GM21526 (cell line): Measurements from ENCODE around the gene ADPRH.
"Not testable (repeated sequence)": the region's sequence is repeated elsewhere in the genome, so short reads cannot be mapped to it uniquely, and the experiment has no call there.

Experiments used
- ATAC-seq: cut with Tn5 transposase; IDR thresholded peaks from one replicate; pipeline ENCODE4 v1.9.1; 2021; ENCODE audit warnings: moderate library complexity; ENCODE audit not compliant: unreplicated experiment, low FRiP score

The ADPRH gene

GRCh38 chr3:119594929-119595328 lies 15.6 kb downstream of the ADPRH start:
- not testable (repeated sequence) for ATAC-seq

DNA sequence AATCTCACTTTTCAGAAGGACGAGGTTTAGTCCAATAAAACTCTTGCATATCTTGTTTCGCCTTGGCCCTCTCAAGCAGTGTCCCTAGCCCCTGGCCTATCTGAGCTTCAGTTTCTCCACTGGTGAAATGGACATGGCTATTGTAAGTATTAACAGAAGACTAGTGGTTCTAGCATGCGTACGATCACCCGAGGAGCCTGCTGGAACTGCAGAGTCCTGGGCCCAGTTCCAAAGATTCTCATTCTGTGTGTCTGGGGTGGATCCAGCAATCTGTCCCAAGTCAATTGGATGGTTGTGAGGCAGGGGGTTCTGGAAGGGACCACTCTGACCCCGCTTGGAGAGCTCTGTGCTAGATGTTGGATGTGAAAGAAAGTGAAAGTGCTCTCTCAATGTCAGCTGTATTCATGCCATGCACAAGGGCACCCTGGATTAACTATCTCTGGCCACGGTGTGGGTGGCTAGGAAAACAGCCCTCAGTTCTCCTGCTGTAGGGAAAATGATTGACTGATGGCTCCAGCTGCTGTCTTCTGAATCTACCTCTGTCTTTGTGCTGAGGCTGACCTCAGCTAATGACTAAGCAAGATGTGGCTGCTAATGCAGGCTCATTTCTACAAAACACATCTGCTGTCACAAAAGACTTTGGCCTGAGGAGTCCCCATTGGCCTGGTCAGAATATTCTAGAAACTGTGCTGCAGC lies 16.5 kb downstream of the ADPRH start:
- ATAC-seq = no peak

- no peak for ATAC-seq
These were observed 17.1 kb downstream of the ADPRH start for GRCh38 chr3:119596398-119596797.

DNA sequence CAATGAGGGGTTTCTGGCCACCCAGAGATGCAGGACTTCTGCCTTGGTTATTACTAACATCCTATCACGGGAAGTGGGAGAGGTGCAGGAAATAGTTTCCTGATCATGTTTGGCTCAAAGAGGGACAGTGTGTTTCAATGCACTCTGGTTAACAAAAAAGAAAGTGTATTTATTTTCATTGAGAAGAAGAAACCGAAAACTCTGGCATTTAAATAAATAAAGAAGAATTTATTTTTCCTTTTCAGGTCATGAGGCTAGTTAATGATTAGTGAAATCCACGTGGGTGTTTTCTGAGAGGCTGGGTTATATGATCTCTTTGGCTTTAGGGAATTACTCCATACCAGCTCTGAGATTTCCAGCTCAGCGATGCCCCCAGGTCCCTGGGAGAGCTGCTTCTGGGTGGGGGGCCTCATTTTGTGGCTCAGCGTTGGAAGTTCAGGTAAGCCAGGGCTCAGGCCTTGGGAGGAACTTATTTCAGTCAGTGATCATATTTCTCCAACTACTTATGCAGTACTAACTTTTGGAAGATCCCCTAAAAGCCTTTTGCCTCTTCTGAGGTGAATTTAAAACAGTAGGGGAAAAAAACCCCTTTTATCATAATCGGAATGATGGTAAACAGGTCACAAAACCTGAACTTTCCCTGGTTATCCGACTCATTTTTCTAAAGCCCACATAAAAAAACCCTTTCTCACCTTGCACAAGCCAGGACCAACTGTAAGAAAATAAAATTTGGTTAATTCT lies 18.4 kb downstream of the ADPRH start, which contains the start of gene PLA1A:
TSS of gene PLA1A (plus strand) at position 338 of the 741 bp plus-strand sequence. CDS start at position 367, 29 bp downstream.
- no peak for ATAC-seq

DNA sequence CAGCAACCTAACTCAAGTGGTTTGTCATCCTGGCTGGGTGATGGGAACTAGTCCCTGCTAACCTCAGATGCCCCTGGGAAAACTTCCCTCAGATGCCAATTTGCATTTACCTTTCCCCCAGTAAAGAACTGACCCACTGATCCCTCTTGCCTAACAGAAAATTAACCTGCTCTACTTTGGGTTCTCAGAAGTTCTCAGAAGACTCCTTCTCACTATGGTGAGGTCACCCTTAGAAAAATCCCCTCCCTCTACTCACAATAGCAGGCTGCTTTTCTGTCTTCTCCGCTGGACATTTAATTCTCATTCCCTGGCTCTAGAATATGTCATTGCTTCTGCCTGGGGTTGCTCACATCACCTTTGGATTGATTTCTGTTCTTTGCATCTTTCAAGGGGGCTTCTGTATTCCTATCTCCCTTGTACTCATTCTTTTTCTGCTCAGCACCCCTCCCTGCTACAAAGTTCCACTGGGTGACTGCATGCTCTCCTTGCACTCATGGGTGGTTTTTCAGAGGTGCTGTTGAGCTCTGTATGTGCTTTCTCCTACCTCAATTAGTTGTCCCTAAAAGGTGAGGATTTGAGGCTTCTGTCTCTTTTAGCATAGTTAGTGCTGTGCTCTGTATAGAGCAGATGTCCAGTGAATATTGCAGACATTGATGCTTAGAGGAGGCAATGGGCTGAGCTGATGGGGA lies 19.3 kb downstream of the ADPRH start:
- ATAC-seq = no peak

- no peak for ATAC-seq
These were observed 20.4 kb downstream of the ADPRH start for GRCh38 chr3:119599558-119600174.

- ATAC-seq = peak; percentile 79
These were observed 21.4 kb downstream of the ADPRH start for GRCh38 chr3:119600732-119601131.

- no peak for ATAC-seq
These were observed 21.9 kb downstream of the ADPRH start for GRCh38 chr3:119601154-119601553.

DNA sequence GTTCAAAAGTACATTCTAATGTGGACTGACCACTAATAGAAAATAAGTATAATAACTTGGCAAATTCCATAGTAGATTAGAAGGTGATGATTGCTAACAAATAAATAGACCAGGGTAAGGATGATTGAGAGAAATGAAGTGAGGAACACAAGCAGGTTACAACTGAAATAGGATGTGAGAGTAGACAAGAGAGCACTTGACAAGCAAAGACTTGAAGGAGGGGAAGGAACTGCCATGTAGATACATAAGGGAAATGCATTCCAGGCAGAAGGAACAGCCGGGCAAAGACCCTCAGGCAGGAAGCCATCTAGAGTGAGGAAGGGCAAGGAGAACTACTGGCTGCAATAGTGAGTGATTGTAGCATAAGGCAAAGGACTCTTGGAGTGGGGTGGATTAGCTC lies 23.4 kb downstream of the ADPRH start:
- no peak for ATAC-seq

DNA sequence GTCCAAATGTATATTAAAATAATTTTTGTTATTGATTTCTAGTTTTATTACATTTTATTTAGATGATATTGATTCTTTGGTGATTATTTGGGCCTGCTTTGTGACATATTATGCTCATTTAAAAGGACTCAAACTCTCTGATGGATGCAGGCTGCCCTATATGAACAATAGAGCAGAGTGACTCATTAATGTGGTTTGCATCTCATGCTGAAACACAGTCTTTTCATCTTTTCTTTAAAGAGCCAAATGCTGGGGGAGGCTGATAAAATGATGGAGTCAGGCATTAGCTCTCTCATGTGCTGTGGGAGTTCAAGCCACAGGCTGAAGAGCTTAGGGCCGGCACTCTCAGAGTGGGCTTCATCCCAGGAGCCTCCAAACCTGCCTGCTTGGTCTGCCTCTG lies 25.6 kb downstream of the ADPRH start:
- ATAC-seq = no peak

GRCh38 chr3:119608405-119609000 lies 29.2 kb downstream of the ADPRH start:
- no peak for ATAC-seq

- no peak for ATAC-seq
These were observed 30.0 kb downstream of the ADPRH start for GRCh38 chr3:119609301-119609700.

DNA sequence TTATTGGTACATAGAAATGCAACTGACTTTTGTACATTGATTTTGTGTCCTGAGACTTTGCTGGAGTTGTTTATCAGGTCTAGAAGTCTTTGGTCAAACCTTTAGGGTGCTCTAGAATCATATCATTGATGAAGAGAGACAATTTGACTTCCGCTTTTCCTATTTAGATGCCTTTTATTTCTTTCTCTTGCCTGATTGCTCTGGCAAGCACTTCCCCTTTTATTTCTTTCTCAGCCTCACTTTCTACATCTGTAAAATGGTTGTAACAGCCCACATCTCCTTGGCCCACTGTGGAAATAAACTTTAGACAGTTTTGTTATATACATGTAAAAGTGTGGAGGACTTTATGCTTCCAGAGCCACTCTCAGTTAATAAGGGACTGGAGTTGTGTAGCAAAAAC lies 32.4 kb downstream of the ADPRH start:
- no peak for ATAC-seq

DNA sequence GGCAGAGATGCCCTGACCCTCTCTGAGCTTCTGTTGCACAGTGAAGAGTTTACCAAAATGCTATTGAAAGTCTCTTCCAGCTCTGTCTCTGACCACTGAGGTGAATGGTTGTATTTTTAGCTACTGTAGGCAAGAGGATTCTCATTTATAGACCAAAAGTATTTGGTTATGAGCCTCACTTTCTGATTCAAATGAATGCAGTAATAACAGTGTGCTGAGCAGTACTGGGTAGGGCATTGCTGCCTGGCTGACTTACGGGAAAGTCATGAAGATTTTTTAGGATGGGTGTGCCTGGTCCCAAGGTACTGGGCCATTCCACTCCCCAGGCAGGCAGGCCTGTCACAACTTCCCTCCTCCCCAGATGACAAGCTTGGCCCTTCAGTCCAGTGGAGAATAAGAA lies 33.9 kb downstream of the ADPRH start:
- ATAC-seq = no peak

- no peak for ATAC-seq
These were observed 34.6 kb downstream of the ADPRH start for GRCh38 chr3:119613872-119614271.

DNA sequence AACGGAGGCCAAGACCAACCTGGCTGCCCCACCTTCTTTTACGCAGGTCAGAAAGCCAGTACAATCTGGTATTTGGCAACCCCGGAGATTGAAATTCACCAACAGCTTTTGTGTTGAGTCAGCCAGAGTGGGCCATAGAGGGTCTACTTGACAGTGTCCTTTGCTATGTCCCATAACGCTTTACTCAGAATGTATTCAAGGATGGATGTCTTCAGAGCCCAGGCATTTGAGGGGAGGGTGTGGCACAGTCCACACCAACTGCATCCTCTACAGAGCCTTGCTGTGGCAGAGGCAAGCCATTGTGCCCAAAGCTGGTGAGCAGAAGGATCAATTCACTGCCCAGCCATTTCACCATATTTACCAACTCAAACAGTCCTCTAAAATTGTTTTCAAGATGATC lies 36.8 kb downstream of the ADPRH start:
- no peak for ATAC-seq

DNA sequence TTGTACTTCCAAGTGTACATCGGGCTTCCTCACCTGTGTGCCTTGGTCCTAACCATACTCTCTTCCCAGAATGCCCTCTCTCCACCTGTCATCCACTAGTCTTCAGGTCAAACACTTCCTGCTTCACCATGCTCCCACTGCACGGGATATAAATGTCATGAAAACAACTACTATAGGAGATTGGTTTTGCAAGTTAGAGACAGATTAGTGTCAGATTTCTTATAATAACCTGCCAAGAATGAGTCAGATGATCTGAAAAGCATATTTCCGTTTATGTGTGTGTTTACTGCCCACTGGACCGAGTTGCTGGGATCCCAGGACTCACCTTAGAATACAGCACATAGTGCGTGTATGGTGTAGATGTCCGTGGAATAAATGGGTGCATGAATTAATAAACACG lies 39.8 kb downstream of the ADPRH start:
- ATAC-seq = no peak

- ATAC-seq = no peak
These were observed 41.6 kb downstream of the ADPRH start for GRCh38 chr3:119620899-119621298.

- ATAC-seq = no peak
These were observed 44.9 kb downstream of the ADPRH start for GRCh38 chr3:119624002-119624720.
